Measurements from ENCODE around the gene KBTBD8.

Gene KBTBD8

GRCh38 chr3:66962664-66963063, 35.4 kb upstream of the KBTBD8 start:
- H2AFZ ChIP-seq (ENCODE audit: low read depth), result no peak overlapping the region
- no peak overlapping the region for H3K27ac ChIP-seq
- H4K20me1 ChIP-seq (ENCODE audit: insufficient read depth), result no peaks in the 10 kb centered on the region
- TF ChIP-seq, protein P1, sequence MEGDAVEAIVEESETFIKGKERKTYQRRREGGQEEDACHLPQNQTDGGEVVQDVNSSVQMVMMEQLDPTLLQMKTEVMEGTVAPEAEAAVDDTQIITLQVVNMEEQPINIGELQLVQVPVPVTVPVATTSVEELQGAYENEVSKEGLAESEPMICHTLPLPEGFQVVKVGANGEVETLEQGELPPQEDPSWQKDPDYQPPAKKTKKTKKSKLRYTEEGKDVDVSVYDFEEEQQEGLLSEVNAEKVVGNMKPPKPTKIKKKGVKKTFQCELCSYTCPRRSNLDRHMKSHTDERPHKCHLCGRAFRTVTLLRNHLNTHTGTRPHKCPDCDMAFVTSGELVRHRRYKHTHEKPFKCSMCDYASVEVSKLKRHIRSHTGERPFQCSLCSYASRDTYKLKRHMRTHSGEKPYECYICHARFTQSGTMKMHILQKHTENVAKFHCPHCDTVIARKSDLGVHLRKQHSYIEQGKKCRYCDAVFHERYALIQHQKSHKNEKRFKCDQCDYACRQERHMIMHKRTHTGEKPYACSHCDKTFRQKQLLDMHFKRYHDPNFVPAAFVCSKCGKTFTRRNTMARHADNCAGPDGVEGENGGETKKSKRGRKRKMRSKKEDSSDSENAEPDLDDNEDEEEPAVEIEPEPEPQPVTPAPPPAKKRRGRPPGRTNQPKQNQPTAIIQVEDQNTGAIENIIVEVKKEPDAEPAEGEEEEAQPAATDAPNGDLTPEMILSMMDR (conservative IDR thresholded peaks at IDR 0.05; ENCODE audit: low read depth, low read length), result no peak
- no peak overlapping the region for H3K4me3 ChIP-seq (IDR thresholded peaks at IDR 0.05; ENCODE audit: insufficient read depth, low read depth, low read length)
- no peaks in the 10 kb centered on the region for H3K4me1 ChIP-seq (ENCODE audit: low read depth, poor library complexity, severe bottlenecking)
- H3K9ac ChIP-seq, result no peak overlapping the region
- no peaks in the 10 kb centered on the region for H3K36me3 ChIP-seq (ENCODE audit: insufficient read depth)
- H3K79me2 ChIP-seq (ENCODE audit: insufficient read depth, low read depth), result no peaks in the 10 kb centered on the region
- no peaks in the 10 kb centered on the region for H3K27me3 ChIP-seq (ENCODE audit: insufficient read depth, low read depth)
- no peak overlapping the region for H3K4me2 ChIP-seq

GRCh38 chr3:66971245-66971644, 26.9 kb upstream of the KBTBD8 start:
- Histone ChIP-seq H4K20me1 (ENCODE audit: insufficient read depth) (no peaks in the 10 kb centered on the region), H3K4me1 (ENCODE audit: low read depth, poor library complexity, severe bottlenecking) (peaks cover 11% of the 10 kb centered on the region), H3K27ac (no peak overlapping the region), H2AFZ (ENCODE audit: low read depth) (peak overlapping the region; percentile 86; the same call in 1 of the 2 replicates), H3K36me3 (ENCODE audit: insufficient read depth) (no peaks in the 10 kb centered on the region), H3K79me2 (ENCODE audit: insufficient read depth, low read depth) (no peaks in the 10 kb centered on the region), H3K4me3 (IDR thresholded peaks at IDR 0.05; ENCODE audit: insufficient read depth, low read depth, low read length) (no peak overlapping the region), H3K27me3 (ENCODE audit: insufficient read depth, low read depth) (no peaks in the 10 kb centered on the region), H3K4me2 (peak overlapping the region; percentile 37; the same call in 1 of the 2 replicates), H3K9ac (no peak overlapping the region)
- TF ChIP-seq, protein P1 (conservative IDR thresholded peaks at IDR 0.05; ENCODE audit: low read depth, low read length), result no peak

- no peaks in the 10 kb centered on the region for H3K36me3 ChIP-seq (ENCODE audit: insufficient read depth)
- peak overlapping the region; percentile 40; the same call in 1 of the 2 replicates for H3K27ac ChIP-seq
- peaks cover 11% of the 10 kb centered on the region for H3K4me1 ChIP-seq (ENCODE audit: low read depth, poor library complexity, severe bottlenecking)
- no peak overlapping the region for H3K4me3 ChIP-seq (IDR thresholded peaks at IDR 0.05; ENCODE audit: insufficient read depth, low read depth, low read length)
- peak overlapping the region; percentile 37; the same call in 1 of the 2 replicates for H3K4me2 ChIP-seq
- H3K27me3 ChIP-seq (ENCODE audit: insufficient read depth, low read depth), result no peaks in the 10 kb centered on the region
- H4K20me1 ChIP-seq (ENCODE audit: insufficient read depth), result no peaks in the 10 kb centered on the region
- H2AFZ ChIP-seq (ENCODE audit: low read depth), result peak overlapping the region; percentile 86
- no peaks in the 10 kb centered on the region for H3K79me2 ChIP-seq (ENCODE audit: insufficient read depth, low read depth)
- H3K9ac ChIP-seq, result peak overlapping the region; percentile 22; the same call in 1 of the 2 replicates
- TF ChIP-seq, protein P1 (conservative IDR thresholded peaks at IDR 0.05; ENCODE audit: low read depth, low read length), result peak; percentile 65
These were observed 26.1 kb upstream of the KBTBD8 start for GRCh38 chr3:66971891-66972551.

- Histone ChIP-seq H3K4me2 (no peak overlapping the region), H2AFZ (ENCODE audit: low read depth) (no peak overlapping the region), H3K9ac (no peak overlapping the region), H3K27ac (no peak overlapping the region), H3K79me2 (ENCODE audit: insufficient read depth, low read depth) (no peaks in the 10 kb centered on the region), H3K27me3 (ENCODE audit: insufficient read depth, low read depth) (no peaks in the 10 kb centered on the region), H3K36me3 (ENCODE audit: insufficient read depth) (no peaks in the 10 kb centered on the region), H3K4me1 (ENCODE audit: low read depth, poor library complexity, severe bottlenecking) (no peaks in the 10 kb centered on the region), H3K4me3 (IDR thresholded peaks at IDR 0.05; ENCODE audit: insufficient read depth, low read depth, low read length) (no peak overlapping the region), H4K20me1 (ENCODE audit: insufficient read depth) (no peaks in the 10 kb centered on the region)
- TF ChIP-seq, protein P1 (conservative IDR thresholded peaks at IDR 0.05; ENCODE audit: low read depth, low read length), result no peak
These were observed 17.3 kb upstream of the KBTBD8 start for GRCh38 chr3:66980791-66981190.
